Ectodermal cell (in vitro differentiated cells): ENCODE measurements around the gene DOCK2.

ENCODE experiments used
- H3K27ac ChIP-seq: 2 replicates; pipeline ENCODE4 v1.7.0; 2013; ENCODE audit warnings: mild to moderate bottlenecking, low read depth, low read length; ENCODE audit not compliant: insufficient read depth, poor library complexity, severe bottlenecking
- H3K27me3 ChIP-seq: 2 replicates; pipeline ENCODE4 v1.7.0; 2013; ENCODE audit warnings: mild to moderate bottlenecking, low read length; ENCODE audit not compliant: insufficient read depth, control insufficient read depth, poor library complexity, severe bottlenecking
- H3K36me3 ChIP-seq: one replicate; pipeline ENCODE4 v1.7.0; 2013; ENCODE audit warnings: low read length; ENCODE audit not compliant: control insufficient read depth, insufficient read depth
- H3K4me1 ChIP-seq: one replicate; pipeline ENCODE4 v1.7.0; 2013; ENCODE audit warnings: low read length; ENCODE audit not compliant: control insufficient read depth, insufficient read depth
- H3K4me3 ChIP-seq: 2 replicates; pipeline ENCODE4 v1.7.0; 2013; ENCODE audit warnings: low read depth, low read length, control low read depth; ENCODE audit not compliant: insufficient read depth
- H3K9me3 ChIP-seq: 2 replicates; pipeline ENCODE4 v1.7.0; 2013; ENCODE audit warnings: mild to moderate bottlenecking, low read length, moderate library complexity; ENCODE audit not compliant: control insufficient read depth
- WGBS, 2 experiments: methylation state at CpG; one replicate each; pipeline ENCODE4 v1.1.7; 2013; ENCODE audit warnings: missing lambda C conversion rate in 2 of 2; 5-methylcytosine and 5-hydroxymethylcytosine counted together

DOCK2 gene

DNA sequence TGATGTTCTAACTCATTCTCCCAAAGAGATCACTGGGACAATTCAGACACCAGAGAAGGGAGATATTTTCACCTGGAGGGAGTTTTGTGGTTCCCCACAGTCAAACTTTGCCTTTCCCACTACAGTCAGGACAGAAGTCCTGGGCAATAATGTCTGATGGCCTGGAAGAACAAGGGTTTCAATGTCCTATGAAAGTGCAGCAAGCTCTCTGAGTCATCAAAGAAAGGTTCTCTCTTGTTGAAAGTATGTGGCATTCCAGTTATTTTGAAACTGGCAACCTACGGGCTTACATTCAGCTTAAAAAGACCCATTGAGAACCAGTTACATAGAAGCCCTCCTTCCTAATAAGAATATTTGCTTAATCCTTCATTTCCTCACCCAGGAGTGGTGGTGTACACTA, 239.3 kb downstream of the DOCK2 start:
- no peaks in the 10 kb centered on the region for H3K36me3 ChIP-seq
- no peaks in the 10 kb centered on the region for H3K9me3 ChIP-seq
- H3K4me3 ChIP-seq: no peak overlapping the region
- H3K27me3 ChIP-seq: no peaks in the 10 kb centered on the region
- no peaks in the 10 kb centered on the region for H3K4me1 ChIP-seq
- H3K27ac ChIP-seq: no peak overlapping the region
- WGBS, 2 experiments: 84 to 100% methylated on average over 1 of the region's 1 CpG

GRCh38 chr5:169880012-169880663, 243.1 kb downstream of the DOCK2 start:
- H3K9me3 ChIP-seq: no peaks in the 10 kb centered on the region
- no peak overlapping the region for H3K27ac ChIP-seq
- 90 to 94% methylated on average over 4 of the region's 4 CpGs for WGBS, 2 experiments
- no peaks in the 10 kb centered on the region for H3K36me3 ChIP-seq
- no peaks in the 10 kb centered on the region for H3K27me3 ChIP-seq
- no peak overlapping the region for H3K4me3 ChIP-seq
- no peaks in the 10 kb centered on the region for H3K4me1 ChIP-seq

DNA sequence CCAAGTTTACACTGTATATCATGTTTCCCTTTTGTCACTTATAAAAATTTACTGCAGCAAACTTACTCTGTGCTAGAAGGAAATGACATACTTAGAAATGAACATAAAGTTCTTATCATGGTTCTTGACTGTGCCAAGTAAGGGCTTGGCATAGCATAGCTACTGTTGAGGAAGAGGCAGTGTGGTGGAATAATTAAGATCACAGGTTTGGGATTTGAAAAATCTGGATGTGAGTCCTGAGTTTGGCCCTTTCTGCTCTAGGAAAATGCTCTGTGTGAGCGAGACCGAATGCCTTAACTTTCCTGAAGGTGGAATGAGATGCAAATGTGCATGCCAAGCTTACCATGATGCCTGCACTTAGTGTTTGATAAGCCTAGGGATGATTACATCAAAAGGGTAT, 243.7 kb downstream of the DOCK2 start:
- Histone ChIP-seq H3K27me3 (no peaks in the 10 kb centered on the region), H3K36me3 (no peaks in the 10 kb centered on the region), H3K4me3 (no peak overlapping the region), H3K9me3 (no peaks in the 10 kb centered on the region), H3K27ac (no peak overlapping the region), H3K4me1 (no peaks in the 10 kb centered on the region)
- WGBS, 2 experiments: 89 to 97% methylated on average over 2 of the region's 2 CpGs

GRCh38 chr5:169881702-169882303, 244.7 kb downstream of the DOCK2 start:
- Histone ChIP-seq H3K9me3 (no peaks in the 10 kb centered on the region), H3K36me3 (no peaks in the 10 kb centered on the region), H3K4me1 (no peaks in the 10 kb centered on the region), H3K27ac (no peak overlapping the region), H3K27me3 (no peaks in the 10 kb centered on the region), H3K4me3 (no peak overlapping the region)
- 90% methylated on average over 5 of the region's 5 CpGs for WGBS, 2 experiments

GRCh38 chr5:169886033-169886432, 249.0 kb downstream of the DOCK2 start:
- H3K27ac ChIP-seq: no peak overlapping the region
- H3K36me3 ChIP-seq: no peaks in the 10 kb centered on the region
- H3K4me3 ChIP-seq: no peak overlapping the region
- 90 to 96% methylated on average over 2 of the region's 2 CpGs for WGBS, 2 experiments
- no peaks in the 10 kb centered on the region for H3K27me3 ChIP-seq
- no peaks in the 10 kb centered on the region for H3K4me1 ChIP-seq
- no peaks in the 10 kb centered on the region for H3K9me3 ChIP-seq

DNA sequence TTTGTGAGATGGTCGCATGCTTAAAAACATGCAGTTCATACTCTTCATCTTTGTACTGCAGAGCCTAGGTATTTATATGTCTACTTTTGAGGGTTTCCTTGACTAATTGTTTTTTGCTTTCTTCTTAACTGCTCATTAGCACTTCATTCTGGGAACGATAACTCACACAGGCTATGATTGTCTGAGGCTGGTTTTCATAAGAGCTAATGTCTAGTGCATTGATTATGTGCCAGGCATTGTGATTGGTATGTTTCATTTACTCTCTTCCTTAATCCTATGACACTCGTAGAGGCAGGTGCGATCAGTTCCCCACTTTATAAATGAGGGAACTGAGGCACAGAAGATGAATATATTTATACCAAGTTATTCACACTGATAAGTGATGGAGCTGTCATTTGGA, 249.6 kb downstream of the DOCK2 start:
- H3K4me1 ChIP-seq: no peaks in the 10 kb centered on the region
- whole genome bisulfite sequencing, 2 experiments: 88 to 100% methylated on average over 1 to 3 of the region's 4 CpGs
- H3K4me3 ChIP-seq: no peak overlapping the region
- no peaks in the 10 kb centered on the region for H3K27me3 ChIP-seq
- H3K36me3 ChIP-seq: no peaks in the 10 kb centered on the region
- no peaks in the 10 kb centered on the region for H3K9me3 ChIP-seq
- no peak overlapping the region for H3K27ac ChIP-seq

DNA sequence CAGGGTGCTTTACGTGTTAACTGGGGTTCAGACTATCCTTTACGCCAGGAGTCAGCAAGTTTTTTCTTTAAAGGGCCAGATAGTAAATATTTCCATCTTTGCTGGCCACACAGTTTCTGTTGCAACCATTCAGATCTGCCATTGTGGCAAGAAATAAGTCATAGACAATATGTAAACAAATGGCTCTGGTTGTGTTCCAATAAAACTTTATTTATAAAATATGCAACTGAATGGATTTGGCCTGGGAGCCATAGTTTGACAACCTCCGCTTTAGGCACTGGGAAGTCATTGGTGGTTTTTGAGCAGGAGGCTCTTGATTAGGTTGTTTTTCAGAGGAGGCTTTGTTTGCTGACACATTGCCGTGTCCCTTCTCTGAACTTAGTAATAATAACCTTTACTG, 252.5 kb downstream of the DOCK2 start:
- WGBS, 2 experiments: 92 to 96% methylated on average over 4 of the region's 4 CpGs
- no peak overlapping the region for H3K4me3 ChIP-seq
- H3K27me3 ChIP-seq: no peaks in the 10 kb centered on the region
- no peak overlapping the region for H3K27ac ChIP-seq
- H3K9me3 ChIP-seq: no peaks in the 10 kb centered on the region
- no peaks in the 10 kb centered on the region for H3K4me1 ChIP-seq
- H3K36me3 ChIP-seq: no peaks in the 10 kb centered on the region

- H3K27me3 ChIP-seq: no peaks in the 10 kb centered on the region
- no peak overlapping the region for H3K4me3 ChIP-seq
- no peaks in the 10 kb centered on the region for H3K9me3 ChIP-seq
- no peaks in the 10 kb centered on the region for H3K36me3 ChIP-seq
- H3K27ac ChIP-seq: no peak overlapping the region
- H3K4me1 ChIP-seq: no peaks in the 10 kb centered on the region
Observed at GRCh38 chr5:169893010-169893409, 255.9 kb downstream of the DOCK2 start.

- H3K36me3 ChIP-seq: no peaks in the 10 kb centered on the region
- no peak overlapping the region for H3K27ac ChIP-seq
- H3K4me3 ChIP-seq: no peak overlapping the region
- 91 to 95% methylated on average over 1 to 2 of the region's 2 CpGs for WGBS, 2 experiments
- no peaks in the 10 kb centered on the region for H3K27me3 ChIP-seq
- H3K4me1 ChIP-seq: no peaks in the 10 kb centered on the region
- no peaks in the 10 kb centered on the region for H3K9me3 ChIP-seq
Observed at GRCh38 chr5:169893571-169893970, 256.5 kb downstream of the DOCK2 start.

DNA sequence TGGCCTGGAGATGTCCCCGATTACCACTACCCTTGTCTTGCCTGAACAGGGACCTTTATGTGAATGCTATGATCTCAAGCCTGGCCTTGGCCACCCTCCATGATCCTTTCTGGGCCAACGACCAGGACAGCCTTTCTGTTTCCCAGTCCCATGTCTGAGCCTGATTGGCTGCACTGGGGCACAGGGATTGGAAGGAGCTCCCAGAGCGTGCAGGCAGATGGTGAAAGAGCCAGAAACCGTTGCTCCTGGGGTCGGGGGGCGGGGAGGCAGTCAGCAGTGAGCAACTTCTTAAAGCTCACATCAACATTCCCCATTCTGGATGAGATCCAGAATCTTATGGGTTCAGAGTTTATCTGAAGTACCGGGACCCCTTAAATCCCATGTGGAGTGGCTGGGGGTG, 258.9 kb downstream of the DOCK2 start:
- Histone ChIP-seq H3K27ac (no peak overlapping the region), H3K9me3 (no peaks in the 10 kb centered on the region), H3K27me3 (no peaks in the 10 kb centered on the region), H3K4me1 (no peaks in the 10 kb centered on the region), H3K4me3 (no peak overlapping the region), H3K36me3 (no peaks in the 10 kb centered on the region)
- 88% methylated on average over 7 of the region's 7 CpGs for WGBS, 2 experiments
